ENCODE results near the gene PRR12.

- TF ChIP-seq EZH2 (IDR thresholded peaks at IDR 0.05; ENCODE audit: borderline replicate concordance, low read depth, low read length, severe bottlenecking): no peak
- TF ChIP-seq CTCF (IDR thresholded peaks at IDR 0.05; ENCODE audit: extremely low read depth in 1 of 2, insufficient read depth in 1 of 2, low read depth in 1 of 2, low read length in 2 of 2): no peak
- no peak for TF ChIP-seq MYC (IDR thresholded peaks at IDR 0.05; ENCODE audit: low read depth, low read length)
- TF ChIP-seq POLR2AphosphoS5 (IDR thresholded peaks at IDR 0.05; ENCODE audit: insufficient read depth, low read depth, low read length): no peak
- no peak for TF ChIP-seq FOS (IDR thresholded peaks at IDR 0.05; ENCODE audit: borderline replicate concordance, insufficient read depth, low read length)
Measured at GRCh38 chr19:49615861-49616260, 24.9 kb downstream of the PRR12 start.
